K562 (cell line): ENCODE measurements around the gene LLGL2. TPM values are rescaled to one million over a fixed set of nuclear protein-coding genes. Genes with fewer than 3 reads are reported as not detected.

Source experiments
- ATAC-seq: fragments of 200-7000 bp; cut with Tn5 transposase; 3 replicates; pipeline ENCODE4 v1.9.1; 2020; ENCODE audit warnings: moderate library complexity
- BruUV-seq: library from RNA; stranded (reverse); fragments of 400-500 nt; replicated peaks from 2 replicates; lab custom pipeline; 2021; lab: Mats Ljungman, UMichigan
- CTCF ChIA-PET: fragments of 300-600 bp; formaldehyde crosslinking; extraction: SDS; loops from one replicate; lab custom pipeline; 2021; ENCODE audit warnings: low intra/inter-chr PET ratio; lab: Yijun Ruan, JAX
- POLR2A ChIA-PET: fragments of 300-600, 350-650 bp; sonication (Branson Sonifier 250); formaldehyde crosslinking; extraction: SDS; loops from one replicate; lab custom pipeline; 2021; ENCODE audit warnings: antibody characterized with exemption, inconsistent platforms; lab: Yijun Ruan, JAX
- DNase-seq, 4 experiments: peaks; one replicate each; pipeline versions ENCODE4 v3.0.0 to v3.0.0-alpha.2; 2011 to 2018; ENCODE audit warnings: low spot score in 3 of 4, mixed read lengths in 3 of 4; ENCODE audit errors: extremely low read depth in 1 of 4
- FAIRE-seq: peaks from 2 replicates; lab custom pipeline; 2011; peaks lifted over from hg19 to GRCh38; lab: Jason Lieb, UNC
- H2AFZ ChIP-seq: 2 replicates; pipeline ENCODE4 v1.6.0; 2011; ENCODE audit warnings: low read depth, low read length, control low read depth, inconsistent platforms
- H3K27ac ChIP-seq: fragments of 200-600 bp; 3 replicates; pipeline ENCODE4 v1.8.0; 2011; ENCODE audit warnings: low read depth, mild to moderate bottlenecking, control low read depth, inconsistent platforms, low read length, moderate library complexity, mixed read lengths; ENCODE audit errors: extremely low read depth
- H3K27me3 ChIP-seq, 2 experiments: fragments of 300-600 bp in 1 of 2; 2 replicates in 1 of 2; 3 replicates in 1 of 2; pipeline versions ENCODE4 v1.6.0 to v1.8.0; 2011; ENCODE audit warnings: inconsistent platforms in 2 of 2, low read length in 2 of 2, mild to moderate bottlenecking in 1 of 2, mixed read lengths in 1 of 2, moderate library complexity in 1 of 2; ENCODE audit not compliant: control insufficient read depth in 2 of 2, insufficient read depth in 2 of 2
- H3K36me3 ChIP-seq: fragments of 300-600 bp; 3 replicates; pipeline ENCODE4 v1.8.0; 2011; ENCODE audit warnings: mild to moderate bottlenecking, low read length, inconsistent platforms; ENCODE audit not compliant: control insufficient read depth, insufficient read depth
- H3K4me1 ChIP-seq, 2 experiments: fragments of 200-600 bp in 1 of 2; replicated peaks in 1 of 2; 2 replicates in 1 of 2; 3 replicates in 1 of 2; pipeline versions ENCODE4 v1.5.1 to v1.8.0; 2011; ENCODE audit warnings: inconsistent platforms in 2 of 2, low read length in 2 of 2, mild to moderate bottlenecking in 1 of 2, mixed read lengths in 1 of 2, moderate library complexity in 1 of 2; ENCODE audit not compliant: control insufficient read depth in 2 of 2, insufficient read depth in 2 of 2
- H3K4me2 ChIP-seq: 2 replicates; pipeline ENCODE4 v1.6.1; 2011; ENCODE audit warnings: low read length, control low read depth, inconsistent platforms, mixed read lengths; ENCODE audit not compliant: insufficient read depth
- H3K4me3 ChIP-seq: fragments of 200-600 bp; sonication (generic), shearing (Covaris generic); 2 replicates; pipeline ENCODE4 v1.5.1; 2016; ENCODE audit warnings: control low read depth, inconsistent platforms
- H3K79me2 ChIP-seq: fragments of 200-600 bp; 3 replicates; pipeline ENCODE4 v1.8.0; 2011; ENCODE audit warnings: low read length, inconsistent platforms; ENCODE audit not compliant: control insufficient read depth, insufficient read depth
- H3K9ac ChIP-seq, 2 experiments: 2 replicates each; pipeline versions ENCODE4 v1.6.0 to v1.6.1; 2011; ENCODE audit warnings: low read depth in 2 of 2, low read length in 2 of 2, control low read depth in 1 of 2, inconsistent platforms in 1 of 2, mild to moderate bottlenecking in 1 of 2, mixed read lengths in 1 of 2; ENCODE audit not compliant: insufficient read depth in 1 of 2
- H3K9me1 ChIP-seq: one replicate; pipeline ENCODE4 v1.6.0; 2011; ENCODE audit warnings: inconsistent platforms, mild to moderate bottlenecking, low read length, moderate library complexity; ENCODE audit not compliant: control insufficient read depth, insufficient read depth
- H3K9me3 ChIP-seq: replicated peaks from 2 replicates; pipeline ENCODE4 v1.5.1; 2011; ENCODE audit warnings: low read depth, low read length, inconsistent platforms; ENCODE audit not compliant: control insufficient read depth, insufficient read depth
- H4K20me1 ChIP-seq: replicated peaks from 2 replicates; pipeline ENCODE4 v1.6.1; 2011; ENCODE audit warnings: low read length, inconsistent platforms, mixed read lengths; ENCODE audit not compliant: control insufficient read depth, insufficient read depth
- HSF4 ChIP-seq: fragments of 250-450 bp; sonication (Bioruptor Pico); IDR thresholded peaks from 2 replicates; pipeline ENCODE4 v2.1.2; 2022; ENCODE audit warnings: mild to moderate bottlenecking, moderate library complexity, borderline replicate concordance
- MXI1 ChIP-seq: IDR thresholded peaks from 2 replicates; pipeline ENCODE4 v1.6.1; 2011; ENCODE audit warnings: low read depth, mild to moderate bottlenecking, improper control_type of control experiment, low read length
- POLR2G ChIP-seq: fragments of 200-400 bp; formaldehyde crosslinking; IDR thresholded peaks from 2 replicates; pipeline ENCODE4 v1.6.1; 2017; ENCODE audit warnings: low read depth, mild to moderate bottlenecking, antibody characterized with exemption, low read length, moderate library complexity
- ZBTB33 ChIP-seq: sonication (generic); formaldehyde crosslinking; IDR thresholded peaks from 2 replicates; pipeline ENCODE4 v1.8.1; 2023; ENCODE audit warnings: mild to moderate bottlenecking, missing genetic modification reagents
- ZNF282 ChIP-seq: sonication (generic); formaldehyde crosslinking; IDR thresholded peaks from 2 replicates; pipeline ENCODE4 v1.8.1; 2023; ENCODE audit warnings: missing genetic modification reagents
- WGBS: fragments of 100-300 bp; shearing (Covaris generic); methylation state at CpG from one replicate; pipeline ENCODE4 v1.1.6; 2016; ENCODE audit warnings: low coverage, mixed read lengths; ENCODE audit not compliant: insufficient coverage; ENCODE audit errors: missing lambda C conversion rate; 5-methylcytosine and 5-hydroxymethylcytosine counted together
- in situ Hi-C: fragments of 300-500 bp; cut with MboI; formaldehyde crosslinking; loops from 4 replicates; pipeline ENCODE4 v1.15.0; 2018; ENCODE audit warnings: inconsistent platforms, mixed read lengths
- intact Hi-C: fragments of 100-400 bp; cut with micrococcal nuclease; formaldehyde crosslinking; loops from 2 replicates; pipeline ENCODE4 v1.14.2; 2022
- polyA plus RNA-seq, 8 experiments: library from polyadenylated mRNA; depleted of rRNA in 4 of 8; stranded (reverse) in 5 of 8; unstranded in 3 of 8; fragments of >200 nt; fragmentation: Nextera tagmentation in 2 of 8; fragmentation: Illumina TruSeq in 1 of 8; extraction: Ambion mirVana in 2 of 8; extraction: Trizol in 1 of 8; gene quantifications; 2 replicates each; pipeline versions ENCODE4 v1.2.1 to v1.2.3, GENCODE V29; 2011 to 2014; ENCODE audit warnings: inconsistent platforms in 1 of 8, missing spikeins in 1 of 8
- total RNA-seq, 7 experiments: library from RNA; depleted of rRNA in 6 of 7; stranded (reverse); fragments of >200 nt in 6 of 7; fragmentation: Illumina TruSeq in 2 of 7; extraction: Trizol in 2 of 7; gene quantifications; 2 replicates each; pipeline versions ENCODE4 v1.2.1 to v1.2.3, GENCODE V29; 2011 to 2021; ENCODE audit warnings: low replicate concordance in 1 of 7
- TF ChIP-seq, protein P1 (sequence below): fragments of 450-650 bp; IDR thresholded peaks from 2 replicates; pipeline ENCODE4 v1.6.1; 2017; ENCODE audit warnings: mild to moderate bottlenecking, moderate library complexity

The LLGL2 gene
- total and polyA plus RNA-seq, 9 of the 15 experiments (the other 6 are each of a cell fraction or from before 2014, with no cell fraction given), result 0.32 to 24.4 (median 10.2) TPM

- TF ChIP-seq HSF4, result no peak
Observed at GRCh38 chr17:75571885-75572215, 46.4 kb downstream of the LLGL2 start (continued).

DNA sequence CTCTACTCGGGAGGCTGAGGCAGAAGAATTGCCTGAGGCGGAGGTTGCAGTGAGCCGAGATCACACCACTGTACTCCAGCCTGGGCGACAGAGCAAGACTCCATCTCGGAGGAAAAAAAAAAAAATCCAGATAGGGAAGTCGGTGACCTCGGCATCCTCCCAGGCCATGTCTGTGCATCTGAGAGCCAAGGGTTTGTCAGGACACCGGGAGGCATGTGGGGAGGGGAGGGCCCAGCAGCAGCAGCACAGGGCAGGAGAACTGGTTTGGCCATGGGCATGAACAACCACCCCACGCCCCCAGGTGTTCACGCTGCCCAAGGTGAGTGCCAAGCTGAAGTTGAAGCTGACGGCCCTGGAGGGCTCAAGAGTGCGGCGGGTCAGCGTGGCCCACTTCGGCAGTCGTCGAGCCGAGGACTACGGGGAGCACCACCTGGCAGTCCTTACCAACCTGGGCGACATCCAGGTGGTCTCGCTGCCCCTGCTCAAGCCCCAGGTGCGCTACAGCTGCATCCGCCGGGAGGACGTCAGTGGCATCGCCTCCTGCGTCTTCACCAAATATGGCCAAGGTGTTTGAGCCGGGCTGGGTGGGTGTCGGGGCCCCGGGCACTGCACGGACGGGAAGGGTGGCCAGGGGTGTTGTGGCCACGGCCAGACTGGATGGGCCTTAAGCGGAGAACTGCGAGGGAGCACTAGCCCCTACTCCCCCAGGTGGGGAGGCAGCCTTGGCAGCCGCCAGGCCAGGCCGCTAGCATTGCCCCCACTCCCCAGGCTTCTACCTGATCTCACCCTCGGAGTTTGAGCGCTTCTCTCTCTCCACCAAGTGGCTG is 47.4 kb downstream of the LLGL2 start:
- intact Hi-C loops, result no loop called here
- no peak for FAIRE-seq
- CTCF ChIA-PET, result no interaction called here

More for the DNA sequence above, 47.4 kb downstream of the LLGL2 start:
- H4K20me1 ChIP-seq, result no peaks in the 10 kb centered on the region
- no peaks in the 10 kb centered on the region for H3K79me2 ChIP-seq
- no peaks in the 10 kb centered on the region for H3K9me3 ChIP-seq
- WGBS, result 80% methylated on average over 33 of the region's 39 CpGs
- H3K4me2 ChIP-seq, result no peak overlapping the region
- H3K4me1 ChIP-seq, result peaks cover 10 to 43% of the 10 kb centered on the region in 2 experiments; a peak in 4 of 5 replicates
- no peak overlapping the region for H3K4me3 ChIP-seq
- no peaks in the 10 kb centered on the region for H3K9me1 ChIP-seq
- TF ChIP-seq, protein P1, sequence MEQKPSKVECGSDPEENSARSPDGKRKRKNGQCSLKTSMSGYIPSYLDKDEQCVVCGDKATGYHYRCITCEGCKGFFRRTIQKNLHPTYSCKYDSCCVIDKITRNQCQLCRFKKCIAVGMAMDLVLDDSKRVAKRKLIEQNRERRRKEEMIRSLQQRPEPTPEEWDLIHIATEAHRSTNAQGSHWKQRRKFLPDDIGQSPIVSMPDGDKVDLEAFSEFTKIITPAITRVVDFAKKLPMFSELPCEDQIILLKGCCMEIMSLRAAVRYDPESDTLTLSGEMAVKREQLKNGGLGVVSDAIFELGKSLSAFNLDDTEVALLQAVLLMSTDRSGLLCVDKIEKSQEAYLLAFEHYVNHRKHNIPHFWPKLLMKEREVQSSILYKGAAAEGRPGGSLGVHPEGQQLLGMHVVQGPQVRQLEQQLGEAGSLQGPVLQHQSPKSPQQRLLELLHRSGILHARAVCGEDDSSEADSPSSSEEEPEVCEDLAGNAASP, result no peak
- no peak for TF ChIP-seq ZNF282
- 0 out of 2 replicates have a peak, but pooled peaks have one; percentile 2 for TF ChIP-seq POLR2G
- TF ChIP-seq MXI1, result no peak
- TF ChIP-seq ZBTB33 (CRISPR knock-in tag), result peak; percentile 42; the same call in 1 of the 2 replicates
- TF ChIP-seq, all 486 proteins: peak for 2
- BruUV-seq, result no TSS peak
- ATAC-seq, result no peak
- Histone ChIP-seq H3K9ac (no peak overlapping the region), H3K27me3 (no peaks in the 10 kb centered on the region), H2AFZ (no peak overlapping the region), H3K36me3 (no peaks in the 10 kb centered on the region; the same call in 2 of the 3 replicates), H3K27ac (no peak overlapping the region)
- POLR2A ChIA-PET, result interaction anchor here (0.5 kb wide), 1 partner anchor 94 kb away, joined by 3 read pairs; the partner anchor contains the start of genes RECQL5 and SAP30BP
- DNase-seq, result no peak
- in situ Hi-C loops, result no loop called here
